ENCODE results near the gene ADAMTS12. TPM values are rescaled to one million over a fixed set of nuclear protein-coding genes. Genes with fewer than 3 reads are reported as not detected.

Gene ADAMTS12
- total RNA-seq, 1 donor from 2014 or later = 0.52 TPM

DNA sequence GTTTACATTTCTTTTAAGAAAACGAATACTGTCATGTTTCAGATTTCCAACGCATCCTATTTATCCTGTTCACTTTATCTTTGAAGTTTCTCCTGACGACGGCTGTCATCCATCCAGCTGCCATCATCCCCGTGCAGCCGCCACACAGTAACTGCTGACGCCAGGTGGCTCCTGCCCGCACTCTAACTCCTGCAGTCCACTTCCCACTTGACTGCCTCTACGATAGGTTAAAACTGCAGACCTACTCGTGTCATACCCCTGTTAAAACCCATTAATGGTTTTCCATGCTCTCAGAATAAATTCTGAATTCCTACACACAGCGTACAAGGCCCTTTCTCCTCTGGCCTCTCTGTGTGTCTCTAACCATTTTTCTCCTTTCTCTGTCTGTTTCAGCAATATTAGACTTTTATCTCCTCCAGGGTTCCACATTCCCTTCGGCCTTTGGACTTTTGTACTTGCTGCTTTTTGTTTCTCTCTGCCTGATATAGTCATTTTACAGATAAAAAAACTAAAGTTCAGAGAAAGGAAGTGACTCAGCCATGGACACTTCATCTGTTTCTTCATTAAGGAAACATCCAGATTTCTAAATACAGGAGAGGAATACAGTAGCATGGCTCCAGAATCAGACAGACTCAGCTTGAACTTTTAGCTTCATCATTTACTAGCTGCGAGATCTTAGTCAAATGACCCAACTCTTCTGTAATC, 84.9 kb downstream of the ADAMTS12 start:
- ATAC-seq = no peak

GRCh38 chr5:33801292-33801691, 90.5 kb downstream of the ADAMTS12 start:
- ATAC-seq = no peak

DNA sequence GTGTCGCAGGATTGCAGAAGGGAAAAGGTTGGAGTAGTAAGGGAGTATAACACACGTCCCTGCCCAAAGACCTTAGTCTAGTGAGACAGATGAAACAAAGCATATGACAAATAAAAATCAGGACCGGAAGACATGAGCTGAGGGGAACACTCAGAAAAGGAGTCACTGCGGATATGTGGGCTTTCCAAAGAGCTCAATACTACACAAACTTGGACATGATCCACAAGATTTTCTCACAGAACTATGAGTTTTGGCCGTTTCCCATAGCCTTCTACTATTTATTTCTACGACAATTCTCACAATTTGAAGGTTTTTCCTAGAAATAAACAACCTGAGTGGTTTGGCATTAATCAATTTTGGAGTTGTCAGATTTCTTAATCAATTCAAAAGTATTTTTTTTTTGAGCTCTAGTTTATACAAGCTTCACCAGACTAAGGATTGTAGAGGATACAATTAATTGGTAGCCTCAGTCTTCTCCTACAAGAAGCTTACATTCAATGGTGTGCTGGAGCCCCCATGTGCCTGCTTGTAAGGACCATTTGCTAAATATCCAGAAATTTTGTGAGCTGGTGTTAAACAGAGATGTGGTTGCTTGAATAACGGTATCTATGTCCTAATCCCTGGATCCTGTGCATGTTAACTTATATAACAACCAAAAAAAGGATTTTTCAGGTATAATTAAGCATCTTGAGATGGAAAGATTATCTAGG, 91.4 kb downstream of the ADAMTS12 start:
- ATAC-seq = no peak

- no peak for ATAC-seq
Measured at GRCh38 chr5:33795496-33795895, 96.3 kb downstream of the ADAMTS12 start.

GRCh38 chr5:33794550-33795181, 97.1 kb downstream of the ADAMTS12 start:
- no peak for ATAC-seq

GRCh38 chr5:33793836-33794549, 97.8 kb downstream of the ADAMTS12 start:
- ATAC-seq = no peak

- no peak for ATAC-seq
Measured at GRCh38 chr5:33793276-33793675, 98.5 kb downstream of the ADAMTS12 start.

DNA sequence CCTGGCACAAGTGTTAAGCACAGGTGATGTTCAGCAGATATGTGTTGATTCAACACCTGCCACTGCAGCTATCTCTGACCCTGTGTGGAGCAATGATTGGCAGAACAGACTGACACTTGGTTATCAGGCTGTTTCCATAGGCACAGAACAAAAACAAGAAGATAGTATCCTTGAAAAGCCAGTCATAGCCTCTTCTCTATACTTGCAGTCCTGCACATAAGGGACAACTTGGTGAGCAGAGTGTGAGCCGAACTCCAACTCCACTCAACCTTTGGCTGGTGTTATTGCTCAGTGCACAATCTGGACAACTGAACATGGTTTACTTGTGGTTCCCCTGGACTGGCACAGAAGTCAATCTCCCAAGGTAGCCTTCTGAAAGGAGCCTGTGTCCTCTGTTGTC, 99.2 kb downstream of the ADAMTS12 start:
- ATAC-seq = no peak

DNA sequence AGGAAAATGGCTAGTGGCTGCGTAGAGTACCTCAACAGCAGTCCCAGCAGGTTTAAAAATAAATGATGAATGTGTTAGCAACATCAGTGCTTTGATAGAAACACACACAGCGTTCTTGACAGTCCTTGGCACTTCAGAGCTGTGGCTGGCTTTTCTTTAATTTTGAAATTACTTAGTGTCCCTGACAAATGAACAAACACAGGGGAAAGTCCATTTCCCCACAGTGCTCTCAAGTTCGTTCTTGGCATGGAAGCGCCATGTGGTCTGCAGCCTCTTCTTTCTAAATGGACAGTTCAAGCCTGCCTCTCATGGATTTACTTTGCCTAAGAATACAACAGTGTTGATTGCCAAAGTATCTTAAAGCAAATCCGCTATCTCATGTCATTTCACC, 102.2 kb downstream of the ADAMTS12 start:
- ATAC-seq = no peak

DNA sequence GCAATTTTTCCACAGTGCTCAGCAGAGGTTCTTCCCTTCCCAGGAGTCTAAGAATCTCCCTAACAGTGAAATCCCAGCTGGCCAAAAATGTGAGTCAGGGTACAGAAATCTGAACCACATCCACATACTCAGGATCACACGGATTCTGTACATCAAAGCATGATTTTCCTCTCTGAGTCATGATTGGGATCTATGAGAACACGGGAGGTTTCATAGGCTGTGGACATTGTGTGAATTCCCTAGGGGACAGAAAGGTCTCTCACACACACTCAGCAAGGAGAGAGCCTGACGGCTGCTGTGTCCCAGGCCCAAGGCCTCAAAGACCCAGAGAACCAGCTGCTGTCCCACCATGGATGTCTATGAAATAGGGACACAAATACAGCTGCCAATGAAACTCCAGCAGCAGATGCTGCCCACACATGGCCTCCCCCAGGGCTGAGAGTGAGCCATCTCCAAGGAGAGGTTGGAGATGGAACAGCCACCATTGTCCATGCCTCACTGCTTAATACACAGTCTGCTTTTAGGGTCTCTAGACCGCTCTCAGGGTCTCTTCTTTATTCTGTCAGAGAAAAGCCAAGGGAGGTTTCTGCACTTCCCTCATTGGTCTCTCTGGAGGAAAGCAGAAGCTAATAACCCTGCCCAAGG, 102.7 kb downstream of the ADAMTS12 start:
- ATAC-seq = no peak

GRCh38 chr5:33785571-33785970, 106.2 kb downstream of the ADAMTS12 start:
- no peak for ATAC-seq

- no peak for ATAC-seq
Measured at GRCh38 chr5:33781286-33781685, 110.5 kb downstream of the ADAMTS12 start.

- ATAC-seq = no peak
Measured at GRCh38 chr5:33776151-33776660, 115.6 kb downstream of the ADAMTS12 start.

DNA sequence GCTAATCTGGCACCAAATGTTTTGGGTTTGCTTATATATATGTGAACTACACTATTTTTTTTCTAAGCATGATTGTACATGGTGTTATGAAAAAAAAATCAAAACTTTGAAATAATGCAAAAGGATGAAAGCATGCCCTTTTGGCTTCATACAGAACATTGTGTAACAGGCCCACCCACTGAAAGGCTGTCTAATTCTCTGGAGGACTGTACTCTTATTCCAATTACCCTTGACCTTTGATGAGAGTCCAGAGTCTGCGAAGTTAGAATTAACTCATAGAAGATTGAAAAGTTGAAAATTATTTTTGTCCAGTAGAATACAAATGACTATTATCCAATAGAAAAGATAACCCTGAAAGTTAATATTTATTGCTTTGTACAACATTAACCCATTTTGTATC, 117.4 kb downstream of the ADAMTS12 start:
- ATAC-seq = no peak

- no peak for ATAC-seq
Measured at GRCh38 chr5:33772380-33772897, 119.4 kb downstream of the ADAMTS12 start.

DNA sequence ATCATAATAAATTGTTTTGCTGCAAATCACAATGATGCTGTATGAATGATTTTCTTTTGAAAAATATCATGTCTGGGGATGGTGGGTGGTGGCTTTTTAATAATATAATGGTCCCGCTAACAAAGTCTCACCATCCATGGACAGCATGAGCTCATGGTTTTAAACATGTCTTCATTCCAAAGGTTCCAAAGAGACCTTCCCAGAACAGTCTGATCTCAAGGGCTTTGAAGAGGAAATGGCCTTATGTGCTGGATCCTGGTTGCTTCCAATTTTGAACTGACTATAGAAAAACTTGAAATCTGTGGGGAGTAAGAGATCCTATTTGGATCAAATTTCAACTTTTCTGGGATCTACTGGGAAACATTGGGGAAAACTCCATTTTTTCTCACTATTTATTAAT, 121.8 kb downstream of the ADAMTS12 start:
- no peak for ATAC-seq

DNA sequence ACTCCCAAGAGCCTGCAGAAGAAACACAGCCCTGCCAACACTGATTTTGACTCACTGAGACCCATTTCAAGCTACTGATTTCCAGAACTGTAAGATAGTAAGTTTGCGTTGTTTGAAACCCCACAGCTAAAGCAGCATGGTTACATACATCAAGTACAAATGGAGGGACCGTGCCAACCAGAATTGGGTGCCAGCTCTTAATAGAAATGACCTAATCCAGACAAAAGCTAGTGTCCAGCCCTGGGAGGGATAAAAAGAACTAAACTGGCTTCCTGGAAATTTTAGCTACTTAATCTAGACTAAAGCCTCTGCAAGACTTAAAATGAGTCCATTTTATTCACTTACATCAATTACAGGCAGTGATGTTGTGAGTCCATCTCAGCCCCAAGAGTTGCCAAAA, 122.6 kb downstream of the ADAMTS12 start:
- ATAC-seq = no peak

- ATAC-seq = no peak
Measured at GRCh38 chr5:33766023-33766422, 125.8 kb downstream of the ADAMTS12 start.

DNA sequence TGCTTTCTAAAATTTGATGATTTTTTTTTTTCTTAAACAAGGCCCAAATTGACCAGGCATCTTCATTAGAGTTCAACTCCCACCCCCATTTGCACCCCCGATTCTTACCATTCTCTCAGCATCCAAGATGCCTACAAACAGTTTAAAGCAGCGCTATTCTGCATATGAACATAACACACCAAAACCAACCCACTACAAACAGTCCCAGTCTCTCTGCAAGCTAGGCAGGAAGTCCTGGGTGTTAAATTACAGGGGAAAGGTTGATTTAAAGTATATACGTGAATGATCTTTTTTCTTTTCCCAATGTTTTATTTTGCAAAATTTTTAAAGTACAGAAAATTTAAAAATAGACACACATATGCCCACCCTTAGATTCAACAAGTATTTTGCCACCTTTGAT, 127.0 kb downstream of the ADAMTS12 start:
- ATAC-seq = no peak

DNA sequence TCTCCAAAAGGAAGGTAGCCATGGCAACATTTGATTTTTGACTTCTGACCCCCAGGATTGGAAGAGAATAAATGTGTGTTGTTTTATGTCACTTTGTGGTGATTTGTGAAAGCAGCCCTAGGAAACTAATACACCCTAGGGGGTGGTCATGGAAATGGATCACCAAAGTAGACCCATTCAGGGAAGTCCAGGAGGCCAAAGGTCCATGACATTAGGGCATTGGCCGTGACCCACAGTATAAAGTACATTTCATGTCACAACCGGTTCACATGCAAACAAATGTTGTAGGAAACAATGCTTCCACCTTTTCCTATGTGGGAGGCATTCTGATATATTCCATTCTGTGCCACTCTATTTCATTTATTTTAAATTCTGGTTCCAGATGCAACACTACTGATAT, 128.4 kb downstream of the ADAMTS12 start:
- ATAC-seq = no peak

- no peak for ATAC-seq
Measured at GRCh38 chr5:33762859-33763258, 128.9 kb downstream of the ADAMTS12 start.

GRCh38 chr5:33761139-33761538, 130.7 kb downstream of the ADAMTS12 start:
- ATAC-seq = no peak
